GM19372 (cell line): Measurements from ENCODE around the gene NRIP2.
A peak's percentile ranks its signal among the peaks of the same experiment; 100 is the strongest.
"Not testable (repeated sequence)": the region's sequence is repeated elsewhere in the genome, so short reads cannot be mapped to it uniquely, and the experiment has no call there.

Experiments used
- ATAC-seq: cut with Tn5 transposase; IDR thresholded peaks from one replicate; pipeline ENCODE4 v1.9.1; 2021; ENCODE audit warnings: mild to moderate bottlenecking, low read depth, moderate library complexity; ENCODE audit not compliant: unreplicated experiment

NRIP2 gene, protein sequence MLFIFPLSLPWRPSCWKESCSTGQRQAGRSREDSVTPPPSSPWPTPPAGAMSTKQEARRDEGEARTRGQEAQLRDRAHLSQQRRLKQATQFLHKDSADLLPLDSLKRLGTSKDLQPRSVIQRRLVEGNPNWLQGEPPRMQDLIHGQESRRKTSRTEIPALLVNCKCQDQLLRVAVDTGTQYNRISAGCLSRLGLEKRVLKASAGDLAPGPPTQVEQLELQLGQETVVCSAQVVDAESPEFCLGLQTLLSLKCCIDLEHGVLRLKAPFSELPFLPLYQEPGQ

GRCh38 chr12:2834581-2835491 is at the start of gene NRIP2:
Gene NRIP2, minus strand, starts transcription at chr12:2835035. Its CDS starts 52 bp downstream, at chr12:2834983.
- no peak for ATAC-seq

DNA sequence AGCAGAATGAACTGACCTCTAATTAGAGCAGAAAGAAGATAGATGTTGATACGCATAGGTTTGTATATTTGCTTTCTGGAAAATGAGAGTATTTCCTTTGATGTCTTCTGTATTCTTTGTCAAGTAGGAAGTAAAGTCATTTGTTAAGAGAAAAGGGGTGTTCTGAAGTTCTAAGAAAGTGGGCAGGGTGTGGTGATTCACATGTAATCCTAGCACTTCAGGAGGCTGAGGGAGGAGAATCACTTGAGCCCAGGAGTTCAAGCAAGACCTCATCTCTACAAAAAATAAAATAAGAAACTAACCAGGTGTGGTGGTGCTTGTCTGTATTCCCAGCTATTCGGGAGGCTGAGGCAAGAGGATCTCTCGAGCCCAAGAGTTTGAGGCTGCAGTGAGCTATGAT is 45.0 kb upstream of the NRIP2 start:
- no peak for ATAC-seq

GRCh38 chr12:2877953-2878732 is 43.3 kb upstream of the NRIP2 start:
- ATAC-seq: no peak

- peak; percentile 75 for ATAC-seq
These were observed 42.5 kb upstream of the NRIP2 start, which contains the start of the genes FOXM1 and RHNO1 for GRCh38 chr12:2877047-2877952. Gene FOXM1, minus strand, starts transcription at chr12:2877174. Its CDS starts 2,696 bp downstream, at chr12:2874478. Gene RHNO1, plus strand, starts transcription at chr12:2877223. Its CDS starts 8,144 bp downstream, at chr12:2885367.

GRCh38 chr12:2876431-2877046 is 41.7 kb upstream of the NRIP2 start:
- peak; percentile 5 for ATAC-seq

DNA sequence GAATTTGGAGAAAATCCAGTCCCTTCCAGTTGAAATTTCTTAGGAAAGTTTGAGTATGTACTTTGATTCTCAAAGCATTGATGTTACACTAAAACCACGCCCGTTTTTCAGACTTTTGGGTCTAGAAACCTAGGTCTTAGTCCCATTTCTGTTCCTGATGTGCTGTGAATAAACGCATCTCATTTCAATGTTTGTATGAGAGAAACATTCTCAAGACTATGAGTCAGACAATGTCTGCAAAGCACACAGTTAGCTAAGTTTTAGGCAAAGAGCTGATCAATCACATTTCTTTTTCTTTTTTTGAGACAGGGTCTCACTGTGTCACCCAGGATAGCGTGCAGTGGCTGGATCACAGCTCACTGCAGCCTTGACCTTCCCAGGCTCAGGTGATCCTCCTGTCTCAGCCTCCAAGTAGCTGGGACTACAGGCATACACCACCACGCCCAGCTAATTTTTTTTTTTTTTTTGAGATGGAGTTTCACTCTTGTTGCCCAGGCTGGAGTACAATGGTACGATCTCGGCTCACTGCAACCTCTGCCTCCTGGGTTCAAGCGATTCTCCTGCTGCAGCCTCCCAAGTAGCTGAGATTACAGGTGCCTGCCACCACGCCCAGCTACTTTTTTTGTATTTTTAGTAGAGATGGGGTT is 34.3 kb upstream of the NRIP2 start:
- not testable (repeated sequence) for ATAC-seq

DNA sequence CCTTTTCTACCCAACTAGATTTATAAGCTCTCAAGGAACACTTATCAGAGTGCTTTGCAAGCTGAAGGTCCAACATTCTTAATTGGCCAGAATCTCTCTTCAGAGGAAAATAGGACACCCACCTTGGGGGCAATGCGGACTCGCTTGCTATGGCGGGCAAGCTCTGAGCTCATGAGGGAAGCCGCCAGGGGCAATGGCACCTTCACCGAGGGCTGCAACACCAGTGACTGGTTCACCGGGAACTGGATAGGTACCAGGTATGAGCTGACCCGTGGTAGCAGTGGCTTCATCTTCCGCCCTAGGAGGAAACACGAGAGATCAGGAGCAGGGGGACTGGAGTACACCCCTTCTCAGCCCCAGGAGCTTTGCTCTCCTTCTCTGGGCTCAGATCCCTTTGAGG is 29.4 kb upstream of the NRIP2 start:
- ATAC-seq: no peak

DNA sequence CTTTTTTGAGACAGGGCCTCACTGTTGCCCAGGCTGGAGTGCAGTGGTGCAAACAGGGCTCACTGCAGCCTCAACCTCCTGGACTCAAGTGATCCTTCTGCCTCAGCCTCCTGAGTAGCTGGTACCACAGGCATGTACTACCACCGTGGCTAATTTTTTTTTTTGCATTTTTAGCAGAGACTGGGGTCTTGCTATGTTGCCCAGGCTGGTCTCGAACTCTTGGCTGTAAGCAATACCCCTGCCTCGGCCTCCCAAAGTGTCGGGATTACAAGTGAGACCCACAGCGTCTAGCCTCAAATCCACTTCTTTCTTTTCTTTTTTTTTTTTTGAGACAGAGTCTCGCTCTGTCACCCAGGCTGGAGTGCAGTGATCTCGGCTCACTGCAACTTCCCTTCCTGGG is 28.6 kb upstream of the NRIP2 start:
- ATAC-seq: not testable (repeated sequence)

DNA sequence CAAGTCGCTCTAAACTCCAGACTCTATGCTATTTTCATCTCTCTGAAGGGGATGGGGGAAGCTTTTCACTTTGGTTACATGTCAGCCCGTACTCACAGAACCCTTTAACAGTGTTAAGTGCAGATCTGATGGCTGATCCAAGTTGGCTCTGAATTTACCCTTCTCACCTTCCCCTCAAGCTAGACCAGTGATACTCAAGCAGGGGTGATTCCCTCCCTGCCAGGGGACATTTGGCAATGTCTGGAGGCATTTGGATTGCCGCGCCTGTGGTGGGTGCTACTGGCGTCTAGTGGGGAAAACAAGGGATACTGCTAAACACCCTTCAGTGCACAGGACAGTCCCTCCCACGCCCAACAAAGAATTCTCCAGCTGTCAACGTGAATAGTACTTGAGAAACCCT is 28.0 kb upstream of the NRIP2 start:
- no peak for ATAC-seq

DNA sequence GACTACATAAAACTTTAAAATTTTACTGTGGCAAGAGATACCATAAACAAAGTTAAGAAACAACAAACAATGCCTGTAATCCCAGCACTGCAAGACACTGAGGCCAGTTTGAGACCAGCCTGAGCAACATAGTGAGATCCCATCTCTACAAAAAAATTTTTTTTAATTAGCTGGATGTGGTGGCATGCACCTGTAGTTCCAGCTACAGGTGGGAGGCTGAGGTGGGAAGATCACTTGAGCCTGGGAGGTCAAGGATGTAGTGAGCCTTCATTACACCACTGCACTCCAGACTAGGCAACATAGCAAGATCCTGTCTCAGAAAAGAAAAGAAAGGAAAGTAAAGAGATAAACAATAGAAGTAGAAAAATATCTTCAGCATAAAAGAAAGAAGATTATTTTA is 25.3 kb upstream of the NRIP2 start:
- ATAC-seq: no peak

DNA sequence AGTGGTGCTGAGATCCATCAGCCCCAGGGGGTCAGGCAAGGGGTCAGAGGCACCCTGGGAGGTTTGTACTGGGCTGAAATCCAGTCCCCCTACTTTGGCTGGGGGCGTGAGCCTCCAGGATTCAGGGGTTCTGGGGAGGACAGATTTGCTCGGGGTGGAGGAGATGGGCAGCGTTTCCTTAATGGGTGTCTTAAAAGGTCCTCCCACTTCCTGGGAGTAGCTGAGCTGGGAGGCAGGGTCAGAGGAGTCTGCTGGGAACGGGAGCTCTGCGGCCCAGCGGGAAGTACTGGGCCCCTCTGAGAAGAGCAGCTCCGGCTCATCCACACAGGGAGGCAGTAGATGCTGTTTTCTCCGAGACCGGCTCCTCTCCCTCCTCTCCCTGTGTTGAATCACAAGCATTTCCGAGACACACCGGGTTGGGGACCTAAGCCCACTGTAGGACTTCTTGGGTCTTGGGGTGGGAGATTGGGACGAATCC is 24.1 kb upstream of the NRIP2 start:
- ATAC-seq: no peak

- no peak for ATAC-seq
These were observed 23.5 kb upstream of the NRIP2 start for GRCh38 chr12:2858334-2858733.

GRCh38 chr12:2857576-2857975 is 22.7 kb upstream of the NRIP2 start:
- no peak for ATAC-seq

GRCh38 chr12:2857021-2857431 is 22.2 kb upstream of the NRIP2 start, which contains the start of gene TEX52:
Gene TEX52, minus strand, starts transcription at chr12:2857039. Its CDS starts 13 bp downstream, at chr12:2857026.
- ATAC-seq: no peak

DNA sequence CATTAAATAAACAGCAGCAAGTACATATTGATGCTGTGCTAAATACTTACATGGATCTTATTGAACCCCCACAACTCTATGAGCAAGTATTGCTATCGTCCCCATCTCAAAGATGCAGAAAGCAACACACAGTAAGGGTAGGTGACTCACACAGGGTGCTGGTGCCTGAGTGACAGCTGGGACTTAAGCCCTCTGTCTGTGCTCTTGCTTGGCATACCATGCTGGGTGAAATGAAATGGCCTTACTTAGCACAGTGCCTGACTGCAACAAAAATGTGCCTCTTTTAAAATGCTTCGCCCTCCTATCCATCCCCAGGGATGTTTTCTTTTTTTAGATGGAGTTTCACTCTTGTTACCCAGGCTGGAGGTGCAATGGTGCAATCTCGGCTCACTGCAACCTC is 21.2 kb upstream of the NRIP2 start:
- no peak for ATAC-seq

DNA sequence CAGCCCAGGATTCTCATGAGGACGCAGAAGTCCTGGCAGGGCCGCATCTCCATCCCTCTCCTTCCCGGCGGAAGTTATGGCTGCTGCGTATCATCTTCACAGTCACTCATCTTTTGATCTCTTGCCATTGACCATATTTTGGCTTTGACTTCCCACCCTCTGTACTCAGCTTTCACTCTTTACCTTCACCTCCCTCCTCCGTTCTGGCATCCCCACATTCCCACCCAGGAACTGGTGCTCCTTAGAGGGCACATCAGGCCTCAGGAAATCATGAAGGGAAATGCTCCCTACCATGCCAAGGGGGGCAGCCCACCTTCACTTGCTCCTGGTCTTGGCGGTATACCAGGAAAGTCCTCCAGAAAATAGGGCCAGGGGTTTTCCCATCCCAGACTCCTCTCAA is 20.7 kb upstream of the NRIP2 start:
- ATAC-seq: no peak

DNA sequence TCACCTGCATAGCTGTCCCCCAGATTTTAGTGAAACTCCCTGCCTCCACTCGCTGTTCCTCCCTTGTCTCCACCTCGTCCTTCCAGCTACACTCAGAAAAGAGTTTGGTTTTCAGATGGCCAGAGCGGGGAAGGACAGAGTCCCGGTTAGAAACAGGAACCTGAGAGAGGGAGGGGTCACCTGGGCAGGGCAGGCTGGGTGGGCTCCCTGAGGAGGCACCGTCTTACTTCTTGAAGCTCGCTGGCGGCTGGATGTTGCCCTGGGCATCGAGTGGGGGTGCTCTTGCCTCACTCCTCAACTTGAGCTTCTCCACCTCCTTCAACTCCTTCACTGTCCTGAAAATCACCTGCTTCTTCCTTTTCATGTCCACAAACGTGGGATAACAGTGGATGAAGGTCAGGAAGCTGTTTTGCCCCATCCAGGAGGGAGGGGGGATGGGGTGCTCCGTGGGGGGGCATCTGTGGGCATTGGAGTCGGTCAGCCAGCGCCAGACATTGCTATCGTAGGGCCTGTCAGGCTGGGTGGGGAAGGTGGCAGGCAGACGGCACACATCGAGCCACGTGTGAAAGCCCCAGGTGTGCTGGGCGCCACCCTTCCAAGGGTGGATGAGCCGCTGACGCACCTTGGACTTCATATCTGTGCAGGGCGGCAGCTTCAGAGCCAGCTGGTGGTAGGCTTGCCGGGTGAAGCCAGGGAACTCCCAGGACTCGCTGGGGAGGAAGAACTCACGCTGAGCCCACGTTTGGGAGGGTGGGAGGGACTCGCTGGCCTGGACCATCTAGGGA is 20.0 kb upstream of the NRIP2 start:
- no peak for ATAC-seq

DNA sequence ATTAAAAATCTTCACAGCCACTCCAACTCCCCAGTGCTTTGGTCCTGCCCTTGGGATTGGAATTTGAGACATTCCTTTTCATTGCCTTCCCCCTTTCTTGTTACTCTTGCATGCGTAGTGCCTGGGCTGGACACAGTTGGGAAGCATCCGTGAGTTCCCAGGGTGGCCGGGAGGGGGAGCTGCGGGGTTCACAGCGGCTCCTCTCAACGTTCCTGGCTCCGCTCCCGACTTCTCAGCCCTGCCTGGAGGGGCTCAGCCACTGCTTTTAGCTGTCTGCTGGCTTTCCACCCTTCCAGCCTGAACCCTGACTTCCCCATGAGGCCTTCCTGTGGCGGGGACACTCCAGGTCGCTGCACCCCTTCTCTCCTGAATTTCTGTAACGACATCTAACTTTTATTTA is 18.8 kb upstream of the NRIP2 start:
- no peak for ATAC-seq
